Hepatocyte (in vitro differentiated cells): ENCODE measurements around the gene RREB1.

Experiments used
- EZH2 ChIP-seq: fragments of 200-600 bp; sonication (generic); IDR thresholded peaks from 2 replicates; pipeline ENCODE4 v1.6.1; 2016; ENCODE audit warnings: antibody characterized with exemption, mild to moderate bottlenecking, borderline replicate concordance
- EZH2phosphoT487 ChIP-seq: fragments of 200-600 bp; sonication (generic); IDR thresholded peaks from one replicate; pipeline ENCODE4 v1.6.1; 2018; ENCODE audit warnings: antibody characterized with exemption, mild to moderate bottlenecking, low read depth, moderate library complexity; ENCODE audit not compliant: unreplicated experiment, severe bottlenecking
- TF ChIP-seq, protein P1 (sequence below): fragments of 200-600 bp; sonication (generic); IDR thresholded peaks from 2 replicates; pipeline ENCODE4 v1.5.1; 2016; ENCODE audit warnings: antibody characterized with exemption, mild to moderate bottlenecking; ENCODE audit not compliant: poor library complexity

DNA sequence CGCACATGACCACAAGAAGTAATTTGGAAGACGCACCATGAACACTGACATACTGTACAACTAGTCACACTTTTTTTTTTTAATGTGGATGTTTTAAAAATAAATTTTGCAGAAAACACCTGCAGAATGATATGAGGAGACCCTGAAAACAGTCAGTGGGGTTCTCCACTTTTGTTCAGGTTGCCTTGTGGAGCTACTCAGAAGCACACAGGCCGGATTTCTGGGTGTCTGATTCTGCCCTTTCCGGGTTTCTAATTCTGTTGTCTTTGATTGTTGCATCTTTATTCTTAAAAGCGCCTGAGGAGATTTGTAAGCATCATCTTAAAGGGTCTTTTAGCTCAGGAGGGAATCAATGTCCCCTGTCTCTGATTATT, 130.8 kb downstream of the RREB1 start:
- TF ChIP-seq, protein P1, sequence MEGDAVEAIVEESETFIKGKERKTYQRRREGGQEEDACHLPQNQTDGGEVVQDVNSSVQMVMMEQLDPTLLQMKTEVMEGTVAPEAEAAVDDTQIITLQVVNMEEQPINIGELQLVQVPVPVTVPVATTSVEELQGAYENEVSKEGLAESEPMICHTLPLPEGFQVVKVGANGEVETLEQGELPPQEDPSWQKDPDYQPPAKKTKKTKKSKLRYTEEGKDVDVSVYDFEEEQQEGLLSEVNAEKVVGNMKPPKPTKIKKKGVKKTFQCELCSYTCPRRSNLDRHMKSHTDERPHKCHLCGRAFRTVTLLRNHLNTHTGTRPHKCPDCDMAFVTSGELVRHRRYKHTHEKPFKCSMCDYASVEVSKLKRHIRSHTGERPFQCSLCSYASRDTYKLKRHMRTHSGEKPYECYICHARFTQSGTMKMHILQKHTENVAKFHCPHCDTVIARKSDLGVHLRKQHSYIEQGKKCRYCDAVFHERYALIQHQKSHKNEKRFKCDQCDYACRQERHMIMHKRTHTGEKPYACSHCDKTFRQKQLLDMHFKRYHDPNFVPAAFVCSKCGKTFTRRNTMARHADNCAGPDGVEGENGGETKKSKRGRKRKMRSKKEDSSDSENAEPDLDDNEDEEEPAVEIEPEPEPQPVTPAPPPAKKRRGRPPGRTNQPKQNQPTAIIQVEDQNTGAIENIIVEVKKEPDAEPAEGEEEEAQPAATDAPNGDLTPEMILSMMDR: no peak
- TF ChIP-seq EZH2phosphoT487 (no peak), EZH2 (no peak)
